GM21526 (cell line): ENCODE measurements around the gene UGCG.
A peak's percentile ranks its signal among the peaks of the same experiment; 100 is the strongest.

ENCODE experiments used
- ATAC-seq: cut with Tn5 transposase; IDR thresholded peaks from one replicate; pipeline ENCODE4 v1.9.1; 2021; ENCODE audit warnings: moderate library complexity; ENCODE audit not compliant: unreplicated experiment, low FRiP score

The UGCG gene

DNA sequence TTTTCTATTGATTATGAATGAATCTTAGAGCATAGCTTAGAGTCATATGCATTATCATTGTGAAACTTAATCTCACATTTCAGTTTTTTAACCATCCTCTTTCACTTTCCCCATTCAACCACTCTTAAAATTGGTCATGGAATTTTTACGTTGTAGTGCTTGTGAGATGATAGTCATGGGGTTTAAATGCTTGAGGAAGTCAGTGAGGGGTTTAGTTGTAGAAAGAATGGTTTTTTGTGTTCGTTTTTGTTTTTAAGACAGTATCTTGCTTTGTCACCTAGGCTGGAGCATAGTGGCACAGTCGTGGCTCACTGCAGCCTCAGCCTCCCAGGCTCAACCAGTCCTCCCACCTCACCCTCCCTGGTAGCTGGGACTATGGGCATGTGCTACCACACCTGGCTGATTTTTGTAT, 19.6 kb downstream of the UGCG start:
- ATAC-seq: peak; percentile 48

DNA sequence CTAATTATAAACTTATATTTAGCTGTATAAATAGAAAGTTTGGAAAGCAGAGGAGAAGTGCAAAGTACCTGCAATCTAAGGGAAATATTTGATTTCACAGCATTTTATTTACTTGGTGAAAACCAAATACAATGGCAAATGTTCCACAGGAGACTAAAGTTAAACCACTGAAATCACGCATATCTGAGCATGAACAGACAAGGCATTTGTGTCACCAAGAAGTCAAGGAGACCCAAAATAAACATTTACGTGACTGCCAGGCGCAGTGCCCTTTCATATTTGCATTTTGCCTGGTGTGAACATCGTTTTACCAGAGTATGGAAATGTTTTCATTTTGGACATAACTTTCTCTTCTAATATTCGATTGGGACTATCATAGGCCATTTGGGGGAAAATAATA, 20.6 kb downstream of the UGCG start:
- no peak for ATAC-seq

DNA sequence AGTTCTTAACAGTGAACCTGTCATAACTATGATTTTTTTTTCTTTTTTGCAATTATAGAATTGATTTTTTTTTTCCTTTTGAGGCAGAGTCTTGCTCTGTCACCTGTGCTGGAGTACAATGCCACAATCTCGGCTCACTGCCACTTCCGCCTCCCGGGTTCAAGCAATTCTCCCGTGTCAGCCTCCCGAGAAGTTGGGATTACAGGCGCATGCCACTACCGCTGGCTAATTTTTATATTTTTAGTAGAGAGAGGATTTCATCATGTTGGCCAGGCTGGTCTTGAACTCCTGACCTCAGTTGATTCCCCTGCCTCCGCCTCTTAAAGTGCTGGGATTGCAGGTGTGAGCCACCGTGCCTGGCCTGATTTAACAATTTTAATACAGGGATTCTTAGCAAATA, 21.4 kb downstream of the UGCG start:
- ATAC-seq: no peak

DNA sequence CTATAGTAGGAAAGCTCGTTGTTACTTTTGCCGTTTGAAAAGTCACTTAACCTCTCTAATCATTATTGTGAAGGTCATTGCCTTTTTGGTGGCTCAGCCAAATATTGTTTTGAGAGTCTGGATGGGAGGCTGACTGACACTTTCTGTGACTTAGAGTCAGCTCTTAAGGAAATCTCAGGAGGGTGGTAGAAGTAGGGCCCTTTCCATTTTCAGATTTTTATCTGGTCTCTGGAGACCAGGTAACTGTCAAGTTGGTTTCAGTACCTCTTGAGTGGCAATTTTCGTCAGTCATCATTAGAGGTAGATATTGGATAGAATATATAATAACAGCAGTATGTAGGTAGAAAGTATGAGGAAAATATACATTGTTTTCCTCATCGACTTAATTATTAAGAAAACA, 23.3 kb downstream of the UGCG start:
- ATAC-seq: no peak

DNA sequence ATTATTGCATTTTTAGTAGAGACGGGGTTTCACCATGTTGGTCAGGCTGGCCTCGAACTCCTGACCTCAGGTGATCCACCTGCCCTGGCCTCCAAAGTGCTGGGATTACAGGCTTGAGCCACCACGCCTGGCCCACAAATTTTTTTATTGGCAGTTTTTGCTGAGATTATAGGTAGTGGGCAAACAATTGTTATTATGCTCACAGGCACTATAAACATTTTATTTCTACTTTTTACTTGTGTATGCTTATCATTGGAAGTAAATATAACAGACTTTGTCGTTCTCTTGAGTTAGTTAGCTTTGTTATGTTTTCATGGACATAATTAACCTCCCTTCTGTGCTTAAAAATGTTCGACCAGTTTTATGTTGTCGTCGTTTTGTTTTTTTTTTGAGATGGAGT, 23.9 kb downstream of the UGCG start:
- ATAC-seq: no peak

DNA sequence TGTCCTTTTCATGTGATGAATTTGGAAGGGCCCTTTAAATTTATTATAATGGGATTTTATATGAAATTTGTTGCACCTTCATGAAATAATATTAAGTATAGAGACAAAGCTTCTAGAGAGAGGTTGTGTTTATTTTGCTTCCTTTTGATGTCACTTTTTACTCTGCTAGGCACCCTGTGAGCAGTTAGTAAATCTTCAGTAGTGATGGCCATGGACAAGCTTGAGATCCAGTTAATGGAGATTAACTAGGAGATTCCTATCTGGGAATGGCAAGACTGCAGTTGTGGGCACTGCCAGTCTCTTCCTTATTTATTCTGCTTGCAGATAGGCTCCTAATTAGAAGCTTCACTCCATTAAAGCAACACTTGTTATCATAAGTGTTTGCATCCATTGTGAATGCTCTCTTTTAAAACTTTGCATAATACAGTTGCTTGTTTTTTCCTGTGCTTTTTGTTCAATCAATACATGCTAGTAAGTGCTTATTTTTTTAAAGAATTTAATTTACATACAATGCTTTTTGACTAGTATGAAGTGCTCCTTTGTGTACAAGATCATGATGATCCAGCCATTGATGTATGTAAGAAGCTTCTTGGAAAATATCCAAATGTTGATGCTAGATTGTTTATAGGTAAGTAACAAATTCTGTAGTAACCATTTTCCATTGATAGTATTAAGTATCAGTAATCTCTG, 25.9 kb downstream of the UGCG start:
- ATAC-seq: no peak

DNA sequence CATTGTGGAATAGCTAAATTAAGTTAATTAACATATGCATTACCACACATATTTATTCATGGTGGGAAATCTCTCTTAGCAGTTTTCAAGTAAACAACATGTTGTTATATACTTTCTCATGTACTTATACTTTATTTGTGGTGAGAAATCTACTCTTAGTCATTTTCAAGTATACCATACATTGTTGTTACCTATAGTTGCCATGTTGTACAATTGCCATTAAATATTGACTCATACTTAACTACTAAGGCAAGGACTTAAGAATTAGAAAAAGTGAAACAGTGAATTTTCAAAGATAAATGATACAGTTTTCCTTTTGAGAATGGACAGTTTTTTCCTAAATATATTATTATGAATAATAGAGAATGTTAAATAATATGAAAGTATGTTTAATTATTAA, 27.7 kb downstream of the UGCG start:
- ATAC-seq: no peak

DNA sequence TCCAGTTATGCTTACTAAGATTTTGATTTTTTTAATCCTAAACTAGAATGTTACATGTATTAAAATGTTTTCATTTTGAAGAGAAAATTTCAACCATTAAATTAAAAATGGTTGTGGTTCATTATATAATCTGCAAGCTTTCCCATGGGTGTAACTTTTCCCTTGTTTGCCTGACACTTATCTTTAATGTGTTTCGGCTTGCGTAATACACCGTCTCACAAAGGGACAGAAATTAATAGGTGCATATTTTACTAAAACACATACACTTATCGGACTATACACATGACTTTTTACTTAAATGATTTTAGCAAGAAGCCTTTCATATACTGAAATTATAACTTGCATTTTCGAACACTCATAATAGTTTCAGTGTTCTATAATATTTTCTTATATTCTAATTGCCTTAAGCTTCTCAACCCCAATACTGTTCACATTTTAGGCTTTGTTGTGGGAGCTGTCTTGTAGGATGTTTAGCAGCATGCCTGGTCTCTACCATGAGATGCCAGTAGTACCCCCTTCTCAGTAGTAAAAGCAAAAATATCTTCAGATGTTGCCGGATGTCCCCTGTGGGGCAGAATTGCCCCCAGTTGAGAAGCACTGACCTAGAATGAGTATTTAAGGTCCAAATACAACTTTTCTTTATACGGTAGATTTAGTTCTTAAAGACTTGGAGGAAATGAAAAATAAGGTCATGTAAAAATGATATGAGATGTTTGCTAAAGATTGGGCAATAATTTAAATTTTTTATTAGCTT, 28.6 kb downstream of the UGCG start:
- ATAC-seq: no peak

DNA sequence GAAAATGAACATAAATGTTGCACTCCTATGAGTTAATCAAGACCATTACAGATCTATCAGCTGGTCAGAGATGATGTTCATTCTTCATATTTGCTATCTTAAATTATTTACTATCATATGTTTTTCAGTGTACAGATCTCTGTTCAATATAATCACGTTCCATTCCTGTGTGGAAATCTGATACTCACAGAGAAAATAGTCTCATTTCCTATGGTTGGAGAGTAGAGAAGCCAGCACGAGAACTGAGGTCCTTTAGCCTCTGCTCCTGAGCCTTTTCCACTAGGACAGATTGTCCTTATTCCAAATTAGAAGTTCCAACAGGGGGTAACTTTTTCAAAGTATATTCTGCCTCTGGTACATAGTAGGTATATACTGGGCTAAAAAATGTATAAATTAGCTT, 29.2 kb downstream of the UGCG start:
- ATAC-seq: no peak

DNA sequence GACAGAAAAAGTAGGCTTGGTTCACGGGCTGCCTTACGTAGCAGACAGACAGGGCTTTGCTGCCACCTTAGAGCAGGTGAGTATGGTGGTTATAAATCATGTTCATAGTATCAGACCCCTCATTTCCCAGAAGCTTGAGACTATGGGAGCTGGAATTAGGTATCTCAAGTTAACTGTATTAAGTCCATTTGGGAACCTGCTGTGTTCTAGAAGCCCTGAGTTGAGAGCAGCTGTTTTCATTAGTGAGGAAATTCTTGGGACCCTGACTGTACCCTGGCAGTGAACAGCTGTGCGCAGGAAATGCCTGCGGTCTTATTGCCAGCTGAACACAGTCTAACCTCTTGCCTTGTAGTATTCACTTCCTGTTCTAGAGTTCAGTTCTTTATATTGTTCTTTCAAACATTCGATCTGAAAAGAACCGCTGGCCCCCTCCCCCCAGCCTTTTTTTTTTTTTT, 29.8 kb downstream of the UGCG start:
- ATAC-seq: peak; percentile 96

DNA sequence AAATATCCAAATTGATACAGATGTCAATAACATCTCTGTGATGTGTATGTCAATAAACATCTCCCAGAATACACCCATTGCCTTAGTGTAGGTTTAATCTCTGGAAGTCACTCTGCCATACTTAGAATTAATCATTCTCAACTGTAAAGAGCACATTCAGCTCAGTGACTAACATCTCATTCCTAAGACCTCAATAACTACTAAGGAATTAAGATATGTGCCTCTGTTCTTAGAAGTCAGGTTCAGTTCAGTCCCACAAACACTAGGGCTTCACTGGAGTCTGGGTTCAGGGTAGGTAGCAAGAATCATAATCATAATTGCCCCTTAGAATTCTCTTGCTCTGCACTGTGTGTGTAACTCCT, 31.7 kb downstream of the UGCG start:
- no peak for ATAC-seq

DNA sequence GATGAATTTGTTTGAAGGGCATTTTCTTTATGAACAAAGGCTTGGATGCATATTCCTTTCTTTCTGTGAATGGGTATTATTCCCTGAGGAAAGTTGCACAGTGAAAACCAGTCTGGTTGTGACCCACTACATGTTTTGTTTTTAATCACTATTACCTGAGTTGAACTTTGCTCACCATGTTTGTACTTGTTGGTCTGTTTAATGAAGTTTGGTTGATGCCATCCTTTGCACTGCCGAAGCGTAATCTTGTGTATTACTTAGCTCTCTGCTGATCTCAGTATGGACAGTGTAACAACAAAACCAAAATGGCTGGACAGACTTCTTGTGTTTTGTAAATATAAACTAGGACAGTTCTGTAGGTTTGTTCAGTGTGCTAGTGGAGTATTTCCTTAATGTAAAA, 38.1 kb downstream of the UGCG start:
- no peak for ATAC-seq

DNA sequence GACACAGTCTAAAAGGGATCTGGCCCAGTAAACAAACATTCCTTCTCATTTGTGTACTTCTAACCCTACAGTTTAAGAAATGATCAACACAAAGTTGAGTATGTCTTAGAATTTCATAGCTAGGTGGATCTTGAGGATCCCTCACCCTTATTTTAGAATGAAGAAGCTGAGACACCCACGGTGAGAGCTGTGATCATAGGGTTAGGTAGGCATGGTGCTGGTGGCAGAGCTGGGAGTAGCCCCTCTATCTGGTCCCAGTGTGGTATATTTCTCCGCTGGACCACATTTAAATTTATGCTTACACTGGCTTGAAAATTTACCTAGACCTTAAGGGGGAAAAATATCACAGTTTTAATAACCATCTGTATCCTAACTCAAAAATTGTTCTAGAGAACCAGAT, 39.8 kb downstream of the UGCG start:
- no peak for ATAC-seq

DNA sequence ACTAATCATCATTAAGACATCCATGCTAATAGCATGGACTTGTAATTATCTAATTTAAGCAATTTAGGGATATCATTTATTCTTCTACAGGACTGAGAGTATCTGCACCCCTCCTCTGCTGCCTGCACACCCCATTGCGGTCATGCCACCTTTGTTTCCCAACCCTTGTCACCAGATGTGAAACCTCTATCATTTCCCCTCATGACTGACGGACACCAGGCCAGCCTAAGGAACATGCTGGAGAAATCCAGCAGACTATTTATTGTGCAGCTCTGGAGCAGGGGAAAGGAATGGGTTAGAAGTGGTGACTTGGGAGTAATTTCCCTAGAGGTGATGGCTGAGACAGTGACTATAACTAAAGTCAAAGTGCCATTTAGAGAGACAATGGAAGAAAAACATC, 40.7 kb downstream of the UGCG start:
- ATAC-seq: no peak

DNA sequence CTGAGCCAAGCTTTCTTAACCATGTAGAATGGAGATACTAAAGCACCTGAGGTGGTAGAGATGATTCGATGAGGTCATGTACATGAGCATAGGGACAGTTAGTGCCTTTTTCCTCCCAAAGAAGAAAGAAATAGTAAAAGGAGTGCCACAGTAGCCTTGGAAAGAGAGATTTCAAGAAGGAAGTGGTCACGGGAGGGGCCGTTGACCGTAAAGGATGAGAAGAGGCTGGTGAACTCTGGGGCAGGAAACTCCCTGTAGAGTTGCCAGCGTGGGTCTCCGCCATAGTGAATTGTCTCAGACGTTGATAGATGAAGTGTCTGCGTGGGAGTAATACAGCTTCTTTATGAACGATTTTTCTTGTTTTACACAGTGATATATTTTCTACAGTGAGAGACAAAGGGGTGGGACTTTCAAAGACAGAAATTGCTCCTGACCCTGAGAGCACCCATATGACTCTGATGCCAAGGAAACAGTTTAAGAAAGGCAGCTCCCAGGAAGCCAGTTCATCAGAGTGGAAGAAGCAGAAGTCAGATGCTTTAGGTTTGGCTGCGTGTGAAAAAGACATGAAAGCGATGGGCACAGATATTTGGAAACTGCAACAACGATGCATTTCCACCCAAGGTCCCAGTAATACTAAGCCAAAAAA, 41.3 kb downstream of the UGCG start:
- no peak for ATAC-seq

DNA sequence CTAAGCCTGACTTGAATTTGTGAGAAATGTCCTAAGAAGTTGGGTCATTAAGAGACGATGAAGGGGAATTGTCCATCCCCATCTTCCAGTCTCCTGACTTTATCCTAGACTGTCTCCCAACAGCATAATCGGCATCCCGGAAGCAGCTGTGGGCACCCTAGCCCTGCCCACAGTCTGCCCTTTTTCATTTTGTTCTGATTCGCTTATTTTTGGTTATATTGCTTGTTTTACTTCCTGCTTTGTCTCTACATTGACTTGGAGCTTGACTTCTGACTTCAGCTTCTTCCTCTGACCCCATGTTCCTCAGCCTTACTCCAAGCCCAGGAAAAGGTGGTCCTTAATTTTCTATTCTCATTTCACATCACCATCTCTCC, 41.8 kb downstream of the UGCG start:
- no peak for ATAC-seq

DNA sequence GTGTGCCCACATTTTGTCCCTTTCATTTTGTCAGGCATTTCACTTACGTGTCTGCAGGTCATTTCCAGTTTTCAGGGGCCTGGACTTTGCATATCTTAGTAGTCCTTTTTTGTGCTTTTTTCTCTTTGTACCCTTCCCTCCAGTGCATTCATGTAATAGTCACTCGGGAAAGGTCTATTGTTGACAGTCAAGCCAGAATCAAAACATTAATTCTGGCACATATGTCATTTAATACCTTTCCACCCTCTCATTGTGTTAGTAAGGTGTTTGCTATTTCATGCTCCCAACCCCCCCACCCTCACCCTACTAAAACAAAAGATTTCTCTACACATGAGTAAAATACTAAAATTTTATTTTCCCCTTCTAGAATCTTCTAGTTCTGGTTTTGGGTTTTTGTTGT, 42.7 kb downstream of the UGCG start:
- ATAC-seq: no peak

DNA sequence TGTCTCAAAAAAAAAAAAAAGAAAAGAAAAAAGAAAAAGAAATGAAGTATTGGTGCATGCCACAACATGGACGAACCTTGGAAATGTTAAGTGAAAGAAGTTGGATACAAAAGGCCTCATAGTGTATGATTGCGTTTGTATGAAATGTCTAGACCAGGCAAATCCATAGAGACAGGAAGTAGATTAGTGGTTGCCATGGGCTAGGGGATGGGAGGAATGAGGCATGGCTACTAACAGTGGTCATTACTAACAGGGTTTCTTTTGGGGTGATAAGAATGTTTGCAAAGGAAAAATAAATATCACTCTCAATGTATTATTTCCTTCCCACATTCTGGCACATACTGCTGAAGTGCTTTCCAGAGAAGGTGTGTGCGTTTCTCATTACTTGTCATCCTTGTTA, 44.1 kb downstream of the UGCG start:
- ATAC-seq: no peak

DNA sequence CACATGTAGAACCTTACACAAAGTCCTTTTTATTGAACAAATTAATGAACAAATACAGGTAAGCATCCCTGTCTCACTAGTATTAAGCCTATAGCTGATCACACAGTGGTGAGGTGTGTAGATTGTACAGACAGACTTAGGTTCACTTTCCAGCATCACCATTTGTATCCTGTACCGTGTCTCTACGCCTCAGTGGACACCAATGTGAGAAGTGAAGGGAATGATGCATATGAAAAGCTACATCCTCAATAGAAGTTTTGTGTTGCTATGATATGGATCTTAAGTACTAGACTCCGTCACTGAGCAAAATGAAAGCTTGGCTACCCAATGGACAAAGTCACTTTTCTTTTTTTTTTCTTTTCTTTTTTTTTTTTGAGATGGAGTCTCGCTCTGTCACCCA, 46.6 kb downstream of the UGCG start:
- no peak for ATAC-seq

DNA sequence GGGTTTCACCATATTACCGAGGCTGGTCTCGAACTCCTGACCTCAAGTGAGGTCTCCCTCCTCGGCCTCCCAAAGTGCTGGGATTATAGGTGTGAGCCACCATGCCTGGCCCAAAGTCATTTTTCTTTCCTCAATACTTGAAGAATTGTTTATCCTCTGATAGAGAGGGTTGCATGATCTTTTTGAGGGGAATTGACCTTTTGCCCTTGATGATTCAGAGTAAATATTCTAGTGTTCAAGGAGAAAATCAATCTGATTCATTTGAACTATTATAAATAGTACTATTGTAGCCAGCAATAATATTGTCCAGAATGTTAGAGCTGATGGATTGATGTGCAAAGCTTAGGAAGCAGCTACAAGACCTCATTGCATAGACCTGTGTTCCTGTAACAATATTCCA, 47.1 kb downstream of the UGCG start:
- ATAC-seq: no peak

DNA sequence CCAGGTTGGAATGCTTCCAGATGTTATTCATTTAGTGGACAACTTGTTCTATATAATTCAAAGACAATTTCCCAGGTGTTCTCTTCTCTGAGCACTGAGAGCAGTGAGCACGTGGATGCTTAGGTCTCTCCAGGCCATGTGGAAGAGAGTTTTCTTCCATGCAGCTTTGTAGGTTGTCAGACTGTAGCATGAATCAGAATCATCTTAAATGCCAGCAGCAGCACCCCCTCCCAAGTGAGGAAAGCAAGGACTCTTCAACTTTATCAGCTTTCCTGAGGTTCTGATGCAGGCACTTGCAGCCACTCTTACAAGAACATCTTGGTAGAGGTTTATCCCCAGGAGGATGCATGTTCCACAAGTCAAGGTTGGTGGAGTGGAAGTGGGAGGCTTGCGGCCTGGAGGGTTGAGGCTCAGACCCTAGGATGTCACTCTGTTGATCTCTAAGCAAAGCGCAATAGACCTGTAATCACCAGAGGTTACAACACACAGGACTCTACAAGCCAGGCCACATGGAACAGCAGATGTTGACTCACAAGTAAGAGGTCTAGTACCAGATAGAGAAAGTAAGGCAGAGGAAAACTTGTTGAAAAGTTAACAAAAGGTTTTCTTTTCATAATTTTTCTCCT, 47.7 kb downstream of the UGCG start:
- no peak for ATAC-seq

DNA sequence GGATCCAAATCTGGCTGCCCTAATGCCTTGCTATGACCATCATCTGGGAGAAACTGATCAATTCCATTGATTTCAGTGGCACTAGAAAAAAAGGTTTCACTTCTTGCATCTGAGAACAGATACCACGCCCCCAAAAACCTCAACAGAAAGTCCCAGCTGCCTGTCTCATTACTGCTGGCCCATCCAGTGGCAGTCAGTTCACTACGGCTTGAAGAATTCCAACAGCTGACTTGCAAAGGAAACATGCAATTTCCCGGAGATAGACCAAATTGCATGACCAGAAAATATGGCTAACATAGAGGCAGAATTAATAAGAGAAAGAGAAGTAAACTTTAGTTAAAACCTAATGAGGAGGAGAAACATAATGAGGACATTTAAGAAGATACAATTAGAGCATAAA, 48.6 kb downstream of the UGCG start:
- peak; percentile 56 for ATAC-seq
